Measurements from ENCODE around the gene TMEM121B. TPM values are rescaled to one million over a fixed set of nuclear protein-coding genes. Genes with fewer than 3 reads are reported as not detected.

TMEM121B gene
- total RNA-seq, 2 donors from 2014 or later: 0.55 to 1.1 TPM

GRCh38 chr22:17086296-17086695 lies 34.9 kb downstream of the TMEM121B start:
- no peak for TF ChIP-seq CTCF (IDR thresholded peaks at IDR 0.05)
- DNase-seq (ENCODE audit: low spot score): no peak
- Histone ChIP-seq H3K36me3 (no peaks in the 10 kb centered on the region), H3K27me3 (no peaks in the 10 kb centered on the region), H3K4me3 (peak overlapping the region; percentile 83 to 91), H3K4me1 (peaks cover 0 to 32% of the 10 kb centered on the region in 2 donors), H3K9me3 (no peaks in the 10 kb centered on the region), H3K27ac (peak overlapping the region in 1 of 2 donors; percentile 87)

- Histone ChIP-seq H3K4me3 (peak overlapping the region; percentile 83 to 91), H3K27ac (peak overlapping the region; percentile 87 to 89), H3K4me1 (peaks cover 0 to 29% of the 10 kb centered on the region in 2 donors), H3K9me3 (no peaks in the 10 kb centered on the region), H3K27me3 (no peaks in the 10 kb centered on the region), H3K36me3 (no peaks in the 10 kb centered on the region)
- no peak for TF ChIP-seq CTCF (IDR thresholded peaks at IDR 0.05)
- no peak for DNase-seq (ENCODE audit: low spot score)
Measured at GRCh38 chr22:17085277-17086181, 35.6 kb downstream of the TMEM121B start.

- H3K4me1 ChIP-seq: peaks cover 0 to 29% of the 10 kb centered on the region in 2 donors
- no peaks in the 10 kb centered on the region for H3K9me3 ChIP-seq
- TF ChIP-seq CTCF (IDR thresholded peaks at IDR 0.05): no peak
- no peaks in the 10 kb centered on the region for H3K36me3 ChIP-seq
- H3K27me3 ChIP-seq: no peaks in the 10 kb centered on the region
- peak within 1 kb of the TSS; percentile 87 to 89 for H3K27ac ChIP-seq
- peak within 1 kb of the TSS; percentile 83 to 91 for H3K4me3 ChIP-seq
- peak; percentile 87 for DNase-seq (ENCODE audit: low spot score)
Measured at GRCh38 chr22:17084554-17085276, 36.4 kb downstream of the TMEM121B start, which contains the start of gene IL17RA. TSS of gene IL17RA (plus strand) at chr22:17085000. CDS start at chr22:17085092, 92 bp downstream.

GRCh38 chr22:17083811-17084441 lies 37.2 kb downstream of the TMEM121B start:
- Histone ChIP-seq H3K4me3 (peak overlapping the region in 1 of 2 donors; percentile 91), H3K9me3 (no peaks in the 10 kb centered on the region), H3K27me3 (no peaks in the 10 kb centered on the region), H3K27ac (peak overlapping the region; percentile 87 to 89), H3K36me3 (no peaks in the 10 kb centered on the region), H3K4me1 (peaks cover 0 to 29% of the 10 kb centered on the region in 2 donors)
- no peak for TF ChIP-seq CTCF (IDR thresholded peaks at IDR 0.05)
- no peak for DNase-seq (ENCODE audit: low spot score)

- TF ChIP-seq CTCF (IDR thresholded peaks at IDR 0.05): no peak
- no peak overlapping the region for H3K27ac ChIP-seq
- H3K27me3 ChIP-seq: no peaks in the 10 kb centered on the region
- no peak for DNase-seq (ENCODE audit: low spot score)
- no peaks in the 10 kb centered on the region for H3K9me3 ChIP-seq
- no peak overlapping the region for H3K4me3 ChIP-seq
- peaks cover 0 to 29% of the 10 kb centered on the region in 2 donors for H3K4me1 ChIP-seq
- no peaks in the 10 kb centered on the region for H3K36me3 ChIP-seq
Measured at GRCh38 chr22:17083255-17083654, 37.9 kb downstream of the TMEM121B start.
